HEK293 (cell line): ENCODE data around the gene S100A13.

Source experiments
- TF ChIP-seq, protein P1 (sequence below): fragments of 450-650 bp; formaldehyde crosslinking; IDR thresholded peaks from 2 replicates; pipeline ENCODE4 v1.5.1; 2016; ENCODE audit warnings: missing biosample characterization, missing genetic modification characterization
- TF ChIP-seq, protein P2 (sequence below): sonication (generic); formaldehyde crosslinking; IDR thresholded peaks from 2 replicates; pipeline ENCODE4 v1.8.1; 2022; ENCODE audit warnings: mild to moderate bottlenecking, moderate library complexity, missing genetic modification reagents

DNA sequence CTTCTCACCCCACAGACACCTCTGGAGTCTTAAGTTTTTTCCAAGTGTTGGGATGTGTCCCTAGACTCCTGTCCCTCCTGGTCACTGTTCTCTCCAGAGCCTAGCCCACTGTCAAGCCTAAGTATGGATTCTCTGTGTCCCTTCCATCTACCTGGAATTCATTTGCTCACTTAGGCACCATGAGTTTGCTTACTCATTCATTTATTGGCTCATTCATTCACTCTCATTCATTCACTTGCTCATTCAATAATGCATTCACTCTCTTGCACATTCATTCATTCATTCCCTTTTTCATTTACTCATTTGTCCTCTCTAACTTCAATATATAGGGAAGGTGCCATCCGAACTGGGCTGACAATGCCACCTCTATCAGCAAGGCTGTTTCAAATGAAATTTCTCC lies 15.9 kb downstream of the S100A13 start:
- TF ChIP-seq, protein P1, sequence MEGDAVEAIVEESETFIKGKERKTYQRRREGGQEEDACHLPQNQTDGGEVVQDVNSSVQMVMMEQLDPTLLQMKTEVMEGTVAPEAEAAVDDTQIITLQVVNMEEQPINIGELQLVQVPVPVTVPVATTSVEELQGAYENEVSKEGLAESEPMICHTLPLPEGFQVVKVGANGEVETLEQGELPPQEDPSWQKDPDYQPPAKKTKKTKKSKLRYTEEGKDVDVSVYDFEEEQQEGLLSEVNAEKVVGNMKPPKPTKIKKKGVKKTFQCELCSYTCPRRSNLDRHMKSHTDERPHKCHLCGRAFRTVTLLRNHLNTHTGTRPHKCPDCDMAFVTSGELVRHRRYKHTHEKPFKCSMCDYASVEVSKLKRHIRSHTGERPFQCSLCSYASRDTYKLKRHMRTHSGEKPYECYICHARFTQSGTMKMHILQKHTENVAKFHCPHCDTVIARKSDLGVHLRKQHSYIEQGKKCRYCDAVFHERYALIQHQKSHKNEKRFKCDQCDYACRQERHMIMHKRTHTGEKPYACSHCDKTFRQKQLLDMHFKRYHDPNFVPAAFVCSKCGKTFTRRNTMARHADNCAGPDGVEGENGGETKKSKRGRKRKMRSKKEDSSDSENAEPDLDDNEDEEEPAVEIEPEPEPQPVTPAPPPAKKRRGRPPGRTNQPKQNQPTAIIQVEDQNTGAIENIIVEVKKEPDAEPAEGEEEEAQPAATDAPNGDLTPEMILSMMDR (tag by site-specific recombination), result no peak
- TF ChIP-seq, protein P2, sequence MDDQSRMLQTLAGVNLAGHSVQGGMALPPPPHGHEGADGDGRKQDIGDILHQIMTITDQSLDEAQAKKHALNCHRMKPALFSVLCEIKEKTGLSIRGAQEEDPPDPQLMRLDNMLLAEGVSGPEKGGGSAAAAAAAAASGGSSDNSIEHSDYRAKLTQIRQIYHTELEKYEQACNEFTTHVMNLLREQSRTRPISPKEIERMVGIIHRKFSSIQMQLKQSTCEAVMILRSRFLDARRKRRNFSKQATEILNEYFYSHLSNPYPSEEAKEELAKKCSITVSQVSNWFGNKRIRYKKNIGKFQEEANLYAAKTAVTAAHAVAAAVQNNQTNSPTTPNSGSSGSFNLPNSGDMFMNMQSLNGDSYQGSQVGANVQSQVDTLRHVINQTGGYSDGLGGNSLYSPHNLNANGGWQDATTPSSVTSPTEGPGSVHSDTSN (CRISPR knock-in tag), result no peak
